ENCODE data around the gene NOD2. TPM values are rescaled to one million over a fixed set of nuclear protein-coding genes. Genes with fewer than 3 reads are reported as not detected.

NOD2 gene
- total RNA-seq, 4 donors from 2014 or later: 10.5 to 28.1 (median 21.6) TPM

- intact Hi-C loops (cut with DNase I): no loop called here
- Histone ChIP-seq H3K9me3 (no peaks in the 10 kb centered on the region), H3K36me3 (no peaks in the 10 kb centered on the region), H3K4me3 (peak overlapping the region; percentile 45 to 68 (median 56)), H3K4me1 (peaks cover 40 to 65% (median 42%) of the 10 kb centered on the region in 3 donors), H3K27me3 (no peaks in the 10 kb centered on the region), H3K27ac (peak overlapping the region; percentile 50 to 83 (median 76))
- no peak for TF ChIP-seq CTCF (IDR thresholded peaks at IDR 0.05)
- no peak for TF ChIP-seq POLR2A (IDR thresholded peaks at IDR 0.05)
- WGBS, 2 donors: 92% methylated on average over 2 of the region's 2 CpGs; no CpG with 5 or more reads in 1 of the 2 donors
- no peak for DNase-seq
These were observed 800 bp downstream of the NOD2 start for GRCh38 chr16:50694206-50694605.

- peak overlapping the region in 1 of 4 donors; percentile 62 for H3K4me3 ChIP-seq
- H3K27ac ChIP-seq: peak overlapping the region; percentile 83 to 89 (median 88)
- no peaks in the 10 kb centered on the region for H3K36me3 ChIP-seq
- H3K4me1 ChIP-seq: peaks cover 50 to 76% (median 51%) of the 10 kb centered on the region in 3 donors
- intact Hi-C loops (cut with DNase I): no loop called here
- 89 to 93% methylated on average over 9 of the region's 9 CpGs for WGBS, 2 donors
- DNase-seq: no peak
- H3K9me3 ChIP-seq: no peaks in the 10 kb centered on the region
- no peaks in the 10 kb centered on the region for H3K27me3 ChIP-seq
- no peak for TF ChIP-seq CTCF (IDR thresholded peaks at IDR 0.05)
- TF ChIP-seq POLR2A (IDR thresholded peaks at IDR 0.05): peak in 1 of 4 donors; percentile 19
These were observed 1.9 kb downstream of the NOD2 start for GRCh38 chr16:50695017-50696000.

- Histone ChIP-seq H3K4me3 (peak overlapping the region in 1 of 4 donors; percentile 62), H3K27me3 (no peaks in the 10 kb centered on the region), H3K4me1 (peaks cover 51 to 80% (median 51%) of the 10 kb centered on the region in 3 donors), H3K27ac (peak overlapping the region; percentile 83 to 89 (median 88)), H3K9me3 (no peaks in the 10 kb centered on the region), H3K36me3 (peaks cover 0 to 3% (median 0%) of the 10 kb centered on the region in 3 donors)
- no peak for DNase-seq
- intact Hi-C loops (cut with DNase I): no loop called here
- WGBS, 2 donors: 53 to 70% methylated on average over 3 to 4 of the region's 5 CpGs
- TF ChIP-seq CTCF (IDR thresholded peaks at IDR 0.05) (no peak), POLR2A (IDR thresholded peaks at IDR 0.05) (no peak)
These were observed 2.7 kb downstream of the NOD2 start for GRCh38 chr16:50696126-50696525.

GRCh38 chr16:50696575-50697420, 3.4 kb downstream of the NOD2 start:
- Histone ChIP-seq H3K27ac (peak overlapping the region; percentile 83 to 89 (median 88)), H3K4me1 (peaks cover 51 to 80% (median 51%) of the 10 kb centered on the region in 3 donors), H3K36me3 (peaks cover 0 to 6% (median 0%) of the 10 kb centered on the region in 3 donors), H3K4me3 (peak overlapping the region in 1 of 4 donors; percentile 62), H3K27me3 (no peaks in the 10 kb centered on the region), H3K9me3 (no peaks in the 10 kb centered on the region)
- intact Hi-C loops (cut with DNase I): no loop called here
- peak; percentile 55 for DNase-seq
- TF ChIP-seq POLR2A (IDR thresholded peaks at IDR 0.05) (peak in 1 of 4 donors; percentile 66), CTCF (IDR thresholded peaks at IDR 0.05) (no peak)
- 0 to 88% methylated on average over 2 to 7 of the region's 15 CpGs for WGBS, 2 donors
